Peyer's patch (tissue), 4 donors: ENCODE data around the gene CTNNA2. TPM values are rescaled to one million over a fixed set of nuclear protein-coding genes. Genes with fewer than 3 reads are reported as not detected.

Source experiments
- DNase-seq, 3 donors: peaks; one replicate each; pipeline ENCODE4 v3.0.0-alpha.2; 2017 to 2019
- H3K27ac ChIP-seq, 4 donors: fragments of 200-600 bp; sonication (generic); one replicate each; pipeline ENCODE4 v1.5.1; 2016 to 2019
- H3K27me3 ChIP-seq, 2 donors: fragments of 200-600 bp; sonication (generic); one replicate each; pipeline ENCODE4 v1.5.1; 2019
- H3K36me3 ChIP-seq, 3 donors: fragments of 200-600 bp; sonication (generic); one replicate each; pipeline ENCODE4 v1.5.1; 2016 to 2019
- H3K4me1 ChIP-seq, 4 donors: fragments of 200-600 bp; sonication (generic); one replicate each; pipeline ENCODE4 v1.5.1; 2016 to 2019
- H3K4me3 ChIP-seq, 4 donors: fragments of 200-600 bp; sonication (generic); 1 replicate in 3 of 4; 2 replicates in 1 of 4; pipeline ENCODE4 v1.5.1; 2016 to 2019; ENCODE audit warnings: mild to moderate bottlenecking in 1 of 4
- H3K9me3 ChIP-seq, 4 donors: fragments of 200-600 bp; sonication (generic); one replicate each; pipeline ENCODE4 v1.5.1; 2016 to 2019; ENCODE audit warnings: mild to moderate bottlenecking in 1 of 4
- CTCF ChIP-seq, 6 experiments: fragments of 450-650 bp in 4 of 6; fragments of 200-600 bp in 2 of 6; sonication (generic) in 1 of 6; IDR thresholded peaks; one replicate each; pipeline ENCODE4 v1.5.1; 2017 to 2019; ENCODE audit warnings: antibody characterized with exemption in 6 of 6, mild to moderate bottlenecking in 3 of 6, moderate library complexity in 1 of 6
- POLR2A ChIP-seq, 2 donors: fragments of 450-650 bp; IDR thresholded peaks; one replicate each; pipeline ENCODE4 v1.5.1; 2017; ENCODE audit warnings: antibody characterized with exemption in 2 of 2, mild to moderate bottlenecking in 2 of 2, moderate library complexity in 2 of 2
- total RNA-seq, 4 donors: library from RNA; depleted of rRNA; stranded (reverse); fragments of >200 nt; gene quantifications; one replicate each; pipeline ENCODE4 v1.1.0, GENCODE V29; 2016

CTNNA2 gene
- total RNA-seq, 4 donors from 2014 or later = 0.67 to 5.3 (median 0.88) TPM; not detected in 1

GRCh38 chr2:80348078-80348477 lies 835.2 kb downstream of the CTNNA2 start:
- no peak overlapping the region for H3K4me3 ChIP-seq
- no peak overlapping the region for H3K27ac ChIP-seq
- no peaks in the 10 kb centered on the region for H3K4me1 ChIP-seq
- no peaks in the 10 kb centered on the region for H3K9me3 ChIP-seq
- TF ChIP-seq POLR2A (IDR thresholded peaks at IDR 0.05) = no peak
- no peak for TF ChIP-seq CTCF (IDR thresholded peaks at IDR 0.05)
- no peaks in the 10 kb centered on the region for H3K27me3 ChIP-seq
- no peak for DNase-seq
- no peaks in the 10 kb centered on the region for H3K36me3 ChIP-seq

GRCh38 chr2:80348953-80349352 lies 836.1 kb downstream of the CTNNA2 start:
- no peak overlapping the region for H3K27ac ChIP-seq
- no peaks in the 10 kb centered on the region for H3K9me3 ChIP-seq
- DNase-seq = no peak
- no peaks in the 10 kb centered on the region for H3K36me3 ChIP-seq
- no peaks in the 10 kb centered on the region for H3K4me1 ChIP-seq
- TF ChIP-seq CTCF (IDR thresholded peaks at IDR 0.05) (no peak), POLR2A (IDR thresholded peaks at IDR 0.05) (no peak)
- H3K4me3 ChIP-seq = no peak overlapping the region
- H3K27me3 ChIP-seq = no peaks in the 10 kb centered on the region

GRCh38 chr2:80351231-80351630 lies 838.4 kb downstream of the CTNNA2 start:
- no peaks in the 10 kb centered on the region for H3K9me3 ChIP-seq
- H3K27me3 ChIP-seq = no peaks in the 10 kb centered on the region
- no peaks in the 10 kb centered on the region for H3K36me3 ChIP-seq
- no peak for DNase-seq
- H3K4me3 ChIP-seq = no peak overlapping the region
- TF ChIP-seq CTCF (IDR thresholded peaks at IDR 0.05) = no peak
- TF ChIP-seq POLR2A (IDR thresholded peaks at IDR 0.05) = no peak
- H3K4me1 ChIP-seq = no peaks in the 10 kb centered on the region
- no peak overlapping the region for H3K27ac ChIP-seq

GRCh38 chr2:80354858-80355257 lies 842.0 kb downstream of the CTNNA2 start:
- Histone ChIP-seq H3K4me3 (no peak overlapping the region), H3K27ac (no peak overlapping the region), H3K4me1 (no peaks in the 10 kb centered on the region), H3K9me3 (no peaks in the 10 kb centered on the region), H3K27me3 (no peaks in the 10 kb centered on the region), H3K36me3 (no peaks in the 10 kb centered on the region)
- no peak for DNase-seq
- TF ChIP-seq CTCF (IDR thresholded peaks at IDR 0.05) (no peak), POLR2A (IDR thresholded peaks at IDR 0.05) (no peak)

GRCh38 chr2:80361904-80362303 lies 849.1 kb downstream of the CTNNA2 start:
- H3K36me3 ChIP-seq = no peaks in the 10 kb centered on the region
- DNase-seq = no peak
- no peak overlapping the region for H3K27ac ChIP-seq
- H3K4me1 ChIP-seq = no peaks in the 10 kb centered on the region
- H3K4me3 ChIP-seq = no peak overlapping the region
- no peak for TF ChIP-seq CTCF (IDR thresholded peaks at IDR 0.05)
- TF ChIP-seq POLR2A (IDR thresholded peaks at IDR 0.05) = no peak
- H3K27me3 ChIP-seq = no peaks in the 10 kb centered on the region
- no peaks in the 10 kb centered on the region for H3K9me3 ChIP-seq

- Histone ChIP-seq H3K4me1 (no peaks in the 10 kb centered on the region), H3K9me3 (no peaks in the 10 kb centered on the region), H3K4me3 (no peak overlapping the region), H3K27ac (no peak overlapping the region), H3K27me3 (no peaks in the 10 kb centered on the region), H3K36me3 (no peaks in the 10 kb centered on the region)
- TF ChIP-seq POLR2A (IDR thresholded peaks at IDR 0.05) = no peak
- DNase-seq = no peak
Measured at GRCh38 chr2:80363330-80363729, 850.5 kb downstream of the CTNNA2 start.
